ENCODE data around the gene GRIK4.

GRIK4 gene

DNA sequence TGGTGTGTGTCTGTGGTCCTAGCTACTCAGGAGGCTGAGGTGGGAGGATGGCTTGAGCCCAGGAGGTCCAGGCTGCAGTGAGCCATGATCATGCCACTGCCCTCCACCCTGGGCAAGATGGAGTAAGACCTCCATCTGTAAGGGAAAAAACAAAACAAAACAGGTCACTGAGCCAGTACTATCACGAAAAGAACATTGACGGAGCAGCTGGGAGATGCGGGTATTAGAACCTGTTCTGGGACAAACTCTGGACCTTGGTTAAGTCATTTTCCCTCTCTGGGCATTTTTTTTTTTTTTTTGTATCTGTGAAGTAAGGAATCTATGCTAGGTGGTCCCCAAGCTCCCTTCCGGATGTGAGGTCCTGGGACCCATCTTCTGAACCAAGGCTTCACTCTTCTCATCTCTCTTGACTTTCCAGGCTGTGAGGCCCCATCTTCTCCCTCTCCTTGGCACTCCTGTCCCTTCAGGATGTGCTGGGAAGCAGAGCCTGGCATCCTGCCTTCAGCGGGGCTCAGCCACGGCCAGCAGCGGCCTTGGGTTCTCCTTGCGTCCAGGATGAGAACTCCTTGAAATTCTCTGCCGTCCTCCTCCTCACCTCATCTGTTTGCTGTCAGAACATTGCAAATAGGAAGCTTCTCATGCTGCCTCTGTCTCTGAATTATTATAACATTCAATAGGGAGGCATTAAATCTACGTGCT lies 130.8 kb downstream of the GRIK4 start:
- DNase-seq = no peak

DNA sequence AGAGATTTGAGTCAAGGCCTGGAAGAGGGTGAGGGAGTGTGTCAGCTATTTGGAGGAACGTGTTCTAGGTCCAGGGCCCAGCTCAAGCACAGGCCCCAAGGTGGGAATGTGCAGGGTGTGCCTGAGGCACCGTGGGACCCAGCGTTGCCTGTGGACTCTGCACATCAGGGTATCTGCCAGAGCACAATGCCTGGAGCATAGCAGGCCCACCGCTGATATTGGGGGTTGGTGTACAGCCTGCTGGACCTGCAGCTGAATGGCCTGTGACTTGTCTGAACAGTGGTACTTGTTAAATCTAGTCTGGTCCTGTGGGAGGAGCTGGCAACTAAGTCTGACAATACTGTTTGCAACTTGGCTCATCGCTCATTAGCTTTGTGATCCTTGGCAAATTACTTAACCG lies 131.7 kb downstream of the GRIK4 start:
- DNase-seq = no peak

GRCh38 chr11:120645639-120646038 lies 134.1 kb downstream of the GRIK4 start:
- DNase-seq = no peak

GRCh38 chr11:120646206-120646605 lies 134.7 kb downstream of the GRIK4 start:
- DNase-seq = no peak

GRCh38 chr11:120647681-120648080 lies 136.1 kb downstream of the GRIK4 start:
- no peak for DNase-seq

- DNase-seq = no peak
These were observed 137.2 kb downstream of the GRIK4 start for GRCh38 chr11:120648771-120649170.

DNA sequence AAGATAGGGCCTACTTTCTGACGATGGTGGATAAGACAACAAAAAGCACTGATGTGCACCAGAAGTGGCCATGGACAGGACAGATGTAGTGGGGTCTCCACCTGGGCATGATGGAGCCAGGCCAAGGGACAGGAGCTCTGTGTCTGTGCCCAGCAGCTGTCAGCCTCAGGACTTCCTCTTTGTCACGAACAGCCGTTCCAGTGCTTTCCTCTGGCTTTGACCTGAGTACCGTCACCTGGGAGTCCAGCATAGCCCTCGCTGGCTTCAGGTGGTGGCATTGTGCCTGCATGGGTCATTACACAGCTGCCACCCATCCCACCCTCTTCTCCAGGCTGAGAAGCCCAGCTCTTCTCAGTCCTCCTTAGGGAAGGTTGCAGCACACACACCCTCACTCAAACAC lies 137.8 kb downstream of the GRIK4 start:
- DNase-seq = no peak

GRCh38 chr11:120651396-120651795 lies 139.8 kb downstream of the GRIK4 start:
- no peak for DNase-seq

- no peak for DNase-seq
These were observed 140.3 kb downstream of the GRIK4 start for GRCh38 chr11:120651836-120652235.

- peak; percentile 14 for DNase-seq
These were observed 141.3 kb downstream of the GRIK4 start for GRCh38 chr11:120652705-120653335.

GRCh38 chr11:120655589-120655988 lies 144.0 kb downstream of the GRIK4 start:
- no peak for DNase-seq

DNA sequence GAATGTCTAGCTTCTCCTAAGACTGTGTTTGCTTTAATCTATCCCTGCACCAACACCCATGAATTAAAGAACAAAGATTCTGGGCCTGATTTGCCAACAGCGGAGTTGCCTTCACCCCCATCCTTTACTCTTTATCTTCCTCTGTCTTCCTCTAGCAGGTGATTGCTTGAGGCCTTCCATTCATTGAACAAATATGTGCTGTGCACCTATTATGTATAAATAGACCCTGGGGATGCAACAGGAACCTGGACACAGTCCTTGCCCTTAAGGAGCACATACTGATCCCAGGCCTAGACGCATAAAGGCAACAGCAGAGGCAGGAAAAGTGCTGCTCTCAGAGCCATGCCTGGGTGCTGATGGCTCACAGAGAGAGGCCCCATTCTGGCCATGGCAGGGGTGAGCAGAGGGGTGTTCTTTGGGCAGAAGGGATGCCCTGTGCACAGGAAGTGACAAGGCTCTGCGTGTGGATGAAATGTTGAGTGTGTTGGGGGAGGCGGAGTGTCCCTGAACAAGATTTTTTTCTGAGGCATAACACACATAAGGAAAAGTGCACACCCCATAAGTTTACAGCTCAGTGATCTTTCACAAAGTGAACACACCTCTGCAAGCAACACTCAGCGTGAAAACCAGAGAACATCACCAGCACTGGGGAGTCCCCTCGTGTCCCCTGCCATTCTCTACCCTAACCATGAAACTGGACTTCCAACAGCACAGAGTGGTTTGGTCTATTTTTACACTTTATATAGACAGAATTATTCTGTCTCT lies 145.9 kb downstream of the GRIK4 start:
- no peak for DNase-seq

- DNase-seq = no peak
These were observed 146.5 kb downstream of the GRIK4 start for GRCh38 chr11:120658071-120658423.

GRCh38 chr11:120659076-120659475 lies 147.5 kb downstream of the GRIK4 start:
- DNase-seq = no peak

- DNase-seq = peak; percentile 34
These were observed 148.5 kb downstream of the GRIK4 start for GRCh38 chr11:120660024-120660565.

- no peak for DNase-seq
These were observed 150.6 kb downstream of the GRIK4 start for GRCh38 chr11:120662071-120662676.

DNA sequence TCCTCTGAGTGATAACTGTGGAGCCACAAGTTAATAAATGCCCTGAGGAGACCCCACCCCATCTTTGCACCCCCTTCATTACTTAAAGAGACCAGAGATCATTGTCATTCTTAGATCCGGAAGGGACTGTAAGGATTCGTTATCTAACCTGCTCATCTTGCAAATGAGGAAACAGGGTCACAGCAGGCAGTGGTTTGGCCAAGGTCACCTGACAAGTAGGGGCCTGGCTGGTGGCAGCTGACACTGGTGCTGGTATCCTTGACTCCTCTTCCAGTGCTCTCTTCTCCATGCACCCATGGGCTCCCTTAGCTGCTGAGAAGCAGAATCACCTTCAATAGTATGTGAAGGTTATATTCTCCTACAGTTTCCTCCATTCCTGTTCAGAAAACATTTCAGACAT lies 151.6 kb downstream of the GRIK4 start:
- no peak for DNase-seq

DNA sequence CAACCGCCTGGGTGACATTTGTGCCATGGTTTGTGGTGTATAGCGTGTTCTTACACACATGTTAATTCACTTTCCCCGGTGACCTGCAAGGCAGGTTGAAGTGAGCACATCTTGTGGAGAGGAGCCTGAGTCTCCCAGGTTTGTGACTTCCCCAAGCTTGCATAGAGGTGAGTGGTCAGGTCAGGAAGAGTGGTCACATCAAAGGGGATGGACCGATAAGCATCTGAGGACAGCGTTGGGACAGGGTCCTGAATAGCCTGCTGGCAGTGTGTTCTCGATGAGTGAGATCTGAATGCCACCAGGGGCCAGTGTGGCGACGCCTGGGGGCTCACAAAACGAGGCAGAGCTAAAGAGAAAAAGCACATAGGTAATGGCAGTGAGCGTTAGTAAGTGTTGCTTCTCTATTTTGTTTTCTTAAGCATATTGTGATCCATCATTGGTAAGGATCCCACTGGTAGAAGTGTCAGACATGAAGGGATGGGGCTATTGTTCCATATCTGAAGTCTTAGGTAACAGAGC lies 154.6 kb downstream of the GRIK4 start:
- no peak for DNase-seq

- no peak for DNase-seq
These were observed 155.7 kb downstream of the GRIK4 start for GRCh38 chr11:120667281-120667680.

GRCh38 chr11:120667934-120668333 lies 156.4 kb downstream of the GRIK4 start:
- no peak for DNase-seq

DNA sequence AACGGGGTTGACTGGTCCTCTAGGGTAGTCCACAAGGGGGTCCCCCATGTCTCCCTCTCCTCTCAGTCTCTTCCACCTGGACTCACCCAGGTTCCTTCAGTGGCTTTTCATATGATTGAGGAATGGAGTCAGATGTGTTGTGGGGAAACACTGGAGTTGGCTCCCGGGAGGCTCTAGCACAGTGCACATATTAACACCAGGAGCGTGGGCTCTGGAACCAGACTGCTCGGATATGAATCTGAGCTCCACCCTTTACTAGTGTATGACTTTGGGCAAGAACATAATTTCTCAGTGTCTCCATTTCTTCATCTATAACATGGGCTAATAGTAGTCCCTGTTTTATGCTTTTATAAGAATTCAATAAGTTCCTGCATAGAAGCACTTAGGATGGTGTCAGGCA lies 157.0 kb downstream of the GRIK4 start:
- DNase-seq = no peak

DNA sequence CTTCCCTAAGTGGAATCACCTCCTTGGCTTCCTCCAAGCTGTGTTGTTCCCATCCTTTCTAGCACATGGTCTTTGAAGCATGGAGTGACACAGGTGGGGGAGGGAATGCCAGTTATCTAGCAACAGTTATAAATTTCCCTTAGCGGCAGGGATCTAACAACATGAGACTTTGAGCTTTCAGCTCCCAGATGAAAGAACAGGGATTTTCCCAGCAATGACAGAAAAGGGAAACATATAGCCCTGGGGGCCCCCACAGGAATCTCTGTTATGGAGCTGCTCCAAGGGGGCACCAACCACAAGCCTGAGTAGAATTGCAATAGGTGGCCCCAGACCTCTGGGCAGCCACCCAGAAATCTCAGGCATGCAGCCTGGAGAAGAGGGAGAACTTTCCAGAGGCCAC lies 163.0 kb downstream of the GRIK4 start:
- no peak for DNase-seq

- DNase-seq = no peak
These were observed 163.6 kb downstream of the GRIK4 start for GRCh38 chr11:120675171-120675570.
